NCI-H446 treated with DMSO at 0.1 percent for 48 hours (cell line): ENCODE data around the gene ACAD11.
A peak's percentile ranks its signal among the peaks of the same experiment; 100 is the strongest.

Experiments used
- DNase-seq: peaks from one replicate; lab custom pipeline; 2025; lab: John Stamatoyannopoulos, UW

ACAD11 gene, protein sequence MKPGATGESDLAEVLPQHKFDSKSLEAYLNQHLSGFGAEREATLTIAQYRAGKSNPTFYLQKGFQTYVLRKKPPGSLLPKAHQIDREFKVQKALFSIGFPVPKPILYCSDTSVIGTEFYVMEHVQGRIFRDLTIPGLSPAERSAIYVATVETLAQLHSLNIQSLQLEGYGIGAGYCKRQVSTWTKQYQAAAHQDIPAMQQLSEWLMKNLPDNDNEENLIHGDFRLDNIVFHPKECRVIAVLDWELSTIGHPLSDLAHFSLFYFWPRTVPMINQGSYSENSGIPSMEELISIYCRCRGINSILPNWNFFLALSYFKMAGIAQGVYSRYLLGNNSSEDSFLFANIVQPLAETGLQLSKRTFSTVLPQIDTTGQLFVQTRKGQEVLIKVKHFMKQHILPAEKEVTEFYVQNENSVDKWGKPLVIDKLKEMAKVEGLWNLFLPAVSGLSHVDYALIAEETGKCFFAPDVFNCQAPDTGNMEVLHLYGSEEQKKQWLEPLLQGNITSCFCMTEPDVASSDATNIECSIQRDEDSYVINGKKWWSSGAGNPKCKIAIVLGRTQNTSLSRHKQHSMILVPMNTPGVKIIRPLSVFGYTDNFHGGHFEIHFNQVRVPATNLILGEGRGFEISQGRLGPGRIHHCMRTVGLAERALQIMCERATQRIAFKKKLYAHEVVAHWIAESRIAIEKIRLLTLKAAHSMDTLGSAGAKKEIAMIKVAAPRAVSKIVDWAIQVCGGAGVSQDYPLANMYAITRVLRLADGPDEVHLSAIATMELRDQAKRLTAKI

DNA sequence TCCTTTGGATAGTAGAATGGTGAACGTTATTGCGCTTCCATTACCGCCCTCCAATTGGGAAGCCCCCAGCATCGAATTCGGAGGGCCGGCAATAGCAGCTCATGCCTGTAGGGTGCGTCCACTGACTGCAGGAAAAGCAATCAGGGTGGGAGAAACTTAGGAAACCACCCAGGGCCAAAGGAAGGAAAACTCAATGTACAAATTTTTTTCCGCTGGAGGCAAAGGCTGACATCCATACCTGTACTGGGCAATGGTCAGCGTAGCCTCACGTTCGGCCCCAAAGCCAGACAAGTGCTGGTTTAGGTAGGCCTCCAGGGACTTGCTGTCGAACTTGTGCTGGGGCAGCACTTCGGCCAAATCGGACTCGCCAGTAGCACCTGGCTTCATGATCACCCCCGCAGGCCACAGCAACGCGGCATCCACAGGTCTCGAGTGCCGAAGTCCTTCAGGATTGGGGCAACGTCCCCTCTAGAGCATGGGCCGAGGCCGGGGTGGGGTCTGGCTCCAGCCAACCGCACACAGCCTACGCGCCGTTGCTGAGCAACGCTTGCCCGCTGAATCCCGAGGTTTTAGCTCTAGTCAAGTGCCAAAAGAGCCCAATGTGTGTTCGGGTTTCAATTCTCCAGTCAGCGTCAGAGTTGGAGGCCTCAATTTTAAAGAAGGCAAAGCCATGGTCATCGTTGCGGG, at the start of gene ACAD11:
Gene ACAD11, minus strand, starts transcription at position 445 of the 687 bp plus-strand sequence. Its CDS starts 58 bp downstream, at position 387.
- peak; percentile 76 for DNase-seq

DNA sequence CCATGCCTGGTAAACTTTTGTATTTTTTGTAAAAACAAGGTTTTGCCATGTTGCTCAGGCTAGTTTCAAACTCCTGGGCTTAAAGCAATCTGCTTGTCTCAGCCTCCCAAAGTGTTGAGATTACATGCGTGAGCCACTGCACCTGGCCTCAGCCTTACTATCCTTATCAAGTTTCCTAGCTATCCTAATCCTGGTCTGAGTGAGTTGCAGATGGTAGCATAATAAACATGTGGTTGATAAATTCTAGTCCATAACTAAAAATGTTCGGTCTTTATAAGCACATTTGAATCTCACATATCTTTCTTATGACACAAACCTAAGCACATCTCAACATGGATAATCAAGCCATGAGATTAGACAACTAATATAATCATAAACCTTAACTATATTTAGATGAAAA, 44.1 kb upstream of the ACAD11 start:
- no peak for DNase-seq

DNA sequence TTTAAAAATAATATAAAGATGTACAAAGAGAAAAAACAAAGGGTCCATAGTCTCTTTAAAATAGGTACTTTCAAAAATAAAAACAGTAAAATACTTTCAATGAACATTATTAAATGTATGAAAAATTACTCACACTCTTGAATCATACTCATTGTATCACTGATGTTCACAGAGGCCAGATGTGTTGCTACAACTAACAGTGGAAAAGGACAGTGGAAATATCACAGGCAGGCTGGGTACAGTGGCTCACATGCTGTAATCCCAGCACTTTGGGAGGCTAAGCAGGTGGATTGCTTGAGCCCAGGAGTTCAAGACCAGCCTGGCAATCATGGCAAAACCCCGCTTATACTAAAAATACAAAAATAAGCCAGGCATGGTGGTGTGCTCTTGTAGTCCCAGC, 35.8 kb upstream of the ACAD11 start:
- no peak for DNase-seq

DNA sequence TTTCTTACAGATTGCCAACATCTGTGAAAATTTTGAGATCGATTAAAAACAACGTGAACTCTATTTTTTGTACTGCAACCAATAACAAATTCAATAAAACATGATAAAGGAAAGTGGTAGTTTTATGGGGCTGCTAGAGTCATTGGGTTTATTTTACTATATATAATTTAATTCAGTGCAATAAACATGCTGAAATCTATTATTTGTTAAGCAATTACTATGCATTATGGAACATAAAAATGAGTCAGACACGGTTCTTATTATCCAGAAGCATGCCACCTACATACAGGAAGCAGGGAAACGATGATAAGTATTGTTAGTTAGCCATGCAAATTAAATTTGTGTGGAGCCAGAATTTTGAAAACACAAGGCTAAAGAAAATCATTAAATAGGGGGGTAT, 35.4 kb upstream of the ACAD11 start:
- DNase-seq, result no peak

DNA sequence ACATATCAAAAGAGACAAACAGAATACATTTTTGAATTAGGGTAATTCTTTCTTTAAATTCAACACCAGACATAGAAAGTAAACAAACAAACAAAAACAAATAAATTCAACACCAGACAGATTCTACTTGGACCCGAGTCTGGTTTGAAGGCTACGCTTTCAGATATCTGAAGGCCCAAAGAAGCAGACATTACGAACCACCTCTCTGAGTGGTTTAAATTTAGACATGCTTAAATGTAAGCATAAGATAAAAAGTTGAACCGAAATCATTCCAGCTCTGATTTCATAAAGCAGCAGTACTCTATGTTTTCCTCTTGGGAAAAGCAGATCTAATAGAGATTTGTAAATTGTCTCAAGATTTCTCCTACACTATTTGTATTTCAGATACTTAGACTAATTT, 30.4 kb upstream of the ACAD11 start:
- no peak for DNase-seq

DNA sequence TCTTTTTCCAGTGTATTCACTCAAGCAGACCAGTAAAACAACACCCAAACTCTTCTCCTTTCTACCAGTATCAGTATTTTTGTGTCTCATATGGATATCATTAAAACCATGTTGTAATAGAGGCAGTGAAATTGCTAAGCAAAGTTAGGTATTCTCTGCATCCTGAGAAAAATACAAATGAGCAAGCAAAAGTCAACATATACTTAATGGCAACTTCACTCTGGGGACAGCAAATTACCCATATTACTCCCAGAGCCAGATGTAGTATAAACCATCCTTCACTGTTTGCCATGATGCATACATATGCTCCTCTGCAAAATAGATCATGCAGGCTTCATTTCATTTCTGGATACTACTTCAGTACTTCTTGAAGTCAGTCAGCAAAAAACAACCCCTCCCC, 22.6 kb upstream of the ACAD11 start:
- DNase-seq, result no peak

DNA sequence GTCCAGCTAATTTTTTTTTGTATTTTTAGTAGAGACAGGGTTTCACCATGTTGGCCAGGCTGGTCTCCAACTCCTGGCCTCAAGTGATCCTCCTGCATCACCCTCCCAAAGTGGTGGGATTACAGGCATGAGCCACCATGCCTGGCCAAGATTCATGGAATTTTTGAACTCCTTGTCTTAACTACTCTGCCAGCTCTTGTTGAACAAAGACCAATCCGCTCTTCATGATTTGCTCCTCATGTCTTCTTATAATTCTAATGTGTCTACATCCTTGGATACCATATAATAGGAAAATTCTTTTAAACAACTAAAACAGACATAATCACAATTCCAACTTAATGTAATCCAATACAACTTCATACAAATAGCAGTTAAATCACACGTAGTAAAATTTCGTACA, 21.8 kb upstream of the ACAD11 start:
- DNase-seq, result no peak

DNA sequence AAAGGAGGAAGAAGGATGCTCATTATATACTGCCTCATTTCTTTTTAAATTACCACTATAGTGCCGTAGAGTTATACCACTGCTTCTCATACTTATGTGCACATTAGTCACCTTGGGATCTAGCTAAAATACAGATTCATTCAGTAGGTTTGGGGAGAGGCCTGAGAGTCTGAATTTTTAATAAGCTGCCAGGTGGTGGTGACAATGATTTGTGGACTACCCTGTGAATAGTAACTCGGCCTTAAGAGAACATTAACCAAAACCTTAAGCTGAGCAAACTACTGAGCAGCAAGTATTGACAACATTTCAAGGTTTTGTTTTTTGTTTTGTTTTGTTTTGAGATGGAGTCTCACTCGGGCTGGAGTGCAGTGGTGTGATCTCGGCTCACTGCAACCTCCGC, 20.3 kb upstream of the ACAD11 start:
- DNase-seq, result no peak

DNA sequence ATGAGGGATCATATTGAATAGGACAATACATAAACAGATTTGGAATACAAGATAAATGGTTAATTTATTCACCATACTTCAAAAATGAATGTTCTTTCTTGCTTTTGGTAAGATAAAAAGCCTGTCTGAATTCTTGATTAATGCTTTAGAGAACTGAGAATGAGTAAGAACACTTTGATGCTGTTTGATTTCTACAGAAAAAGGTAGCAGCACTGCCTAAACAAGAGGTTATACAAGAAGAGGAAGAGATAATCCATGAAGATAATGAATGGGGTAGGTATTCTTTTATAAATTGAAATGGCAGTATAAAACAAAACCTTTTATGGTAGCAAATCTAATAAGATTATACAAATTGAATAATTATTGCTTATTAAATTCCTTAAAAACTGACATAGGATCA, 15.8 kb upstream of the ACAD11 start:
- no peak for DNase-seq

DNA sequence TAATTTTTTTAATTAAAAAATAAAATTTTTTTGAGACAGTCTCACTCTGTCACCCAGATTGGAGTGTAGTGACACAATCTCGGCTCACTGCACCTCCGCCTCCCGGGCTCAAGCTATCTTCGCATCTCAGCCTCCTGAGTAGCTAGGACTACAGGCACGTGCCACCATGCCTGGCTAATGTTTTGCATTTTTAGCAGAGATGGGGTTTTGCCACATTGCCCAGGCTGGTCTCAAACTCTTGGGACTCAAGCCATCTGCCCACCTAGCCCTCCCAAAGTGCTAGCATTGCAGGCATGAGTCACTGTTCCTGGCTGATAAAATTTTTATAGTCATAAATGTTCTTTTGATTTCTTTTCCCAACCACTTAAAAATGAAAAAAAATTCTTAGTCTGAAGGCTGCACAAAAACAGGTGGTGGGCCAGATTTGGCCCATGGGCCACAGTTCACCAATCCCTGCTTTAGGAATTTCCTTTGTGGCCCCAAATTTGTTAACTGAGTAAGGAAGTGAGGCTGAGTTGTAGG, 9.7 kb upstream of the ACAD11 start:
- no peak for DNase-seq

DNA sequence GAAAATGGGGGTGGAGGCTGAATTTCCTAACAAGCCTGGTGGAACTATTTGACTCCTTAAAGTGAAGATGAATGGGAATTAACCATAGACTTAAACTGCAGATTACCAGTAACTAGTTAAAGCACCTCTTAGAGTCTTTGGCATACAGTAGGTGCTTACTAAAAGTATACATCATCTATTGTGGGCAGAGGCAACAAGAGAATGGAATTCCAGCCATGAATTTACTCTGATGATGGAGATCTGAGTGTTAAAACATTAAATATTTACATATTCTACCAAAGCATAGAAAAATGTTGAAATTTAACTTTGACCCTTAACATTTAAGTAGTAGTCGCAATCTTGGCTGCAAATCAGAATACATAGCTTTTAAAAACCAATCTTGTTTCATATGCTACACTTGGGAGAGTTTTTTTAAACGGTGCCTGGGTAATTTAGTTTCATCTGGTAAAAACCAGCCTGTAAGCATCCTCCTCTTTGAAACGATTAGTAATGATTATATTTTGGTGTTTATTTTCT, 5.7 kb upstream of the ACAD11 start:
- no peak for DNase-seq

DNA sequence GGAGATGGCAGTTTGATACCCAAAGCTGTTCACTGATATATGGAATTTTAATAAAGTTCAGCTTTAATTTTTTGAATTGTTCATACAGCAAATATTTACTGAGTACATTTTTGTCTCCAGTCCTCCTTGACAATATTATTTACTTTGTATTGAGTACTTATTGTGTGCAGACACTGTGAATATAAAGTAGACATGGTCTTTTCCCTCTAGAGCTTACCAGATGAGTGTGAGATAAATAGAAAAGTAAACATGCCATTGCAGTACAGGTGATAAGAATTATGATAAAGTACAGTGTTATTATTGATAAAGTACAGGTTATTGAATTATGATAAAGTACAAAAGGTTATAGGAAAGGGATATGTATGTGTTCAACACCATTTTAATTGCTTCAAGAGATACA, 2.6 kb upstream of the ACAD11 start:
- no peak for DNase-seq

DNA sequence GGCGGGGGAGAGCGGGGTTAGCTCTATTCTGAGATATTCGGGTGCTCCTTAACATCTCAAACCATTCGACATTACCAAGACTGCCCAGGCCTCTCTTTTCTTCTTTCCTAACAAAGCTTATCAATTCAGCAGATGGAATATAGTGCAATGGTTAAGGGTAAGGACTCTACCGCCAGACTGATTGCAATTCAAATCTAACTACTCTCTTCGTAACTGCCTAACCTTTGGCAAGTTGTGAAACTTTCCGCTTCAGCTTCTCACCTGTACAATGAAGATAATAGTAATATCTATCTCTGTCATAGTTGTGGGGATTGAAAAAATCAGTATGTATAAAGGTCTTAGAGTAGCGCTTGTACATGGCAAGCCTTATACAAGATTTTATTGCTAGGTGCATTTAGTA, 1.5 kb upstream of the ACAD11 start:
- no peak for DNase-seq

DNA sequence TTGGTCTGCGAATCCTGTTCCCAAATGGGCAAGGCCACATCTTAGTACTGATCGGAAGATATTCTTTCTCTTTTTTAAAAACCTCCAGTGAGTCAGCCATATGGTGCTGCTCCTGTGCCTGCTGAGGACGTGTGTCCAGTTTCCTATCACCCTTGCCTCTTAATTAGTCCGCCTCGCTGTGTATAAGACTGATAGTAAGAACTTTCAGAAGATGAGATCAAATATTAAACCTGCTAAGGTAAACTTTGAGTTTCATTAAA, 1.1 kb upstream of the ACAD11 start:
- DNase-seq, result no peak

DNA sequence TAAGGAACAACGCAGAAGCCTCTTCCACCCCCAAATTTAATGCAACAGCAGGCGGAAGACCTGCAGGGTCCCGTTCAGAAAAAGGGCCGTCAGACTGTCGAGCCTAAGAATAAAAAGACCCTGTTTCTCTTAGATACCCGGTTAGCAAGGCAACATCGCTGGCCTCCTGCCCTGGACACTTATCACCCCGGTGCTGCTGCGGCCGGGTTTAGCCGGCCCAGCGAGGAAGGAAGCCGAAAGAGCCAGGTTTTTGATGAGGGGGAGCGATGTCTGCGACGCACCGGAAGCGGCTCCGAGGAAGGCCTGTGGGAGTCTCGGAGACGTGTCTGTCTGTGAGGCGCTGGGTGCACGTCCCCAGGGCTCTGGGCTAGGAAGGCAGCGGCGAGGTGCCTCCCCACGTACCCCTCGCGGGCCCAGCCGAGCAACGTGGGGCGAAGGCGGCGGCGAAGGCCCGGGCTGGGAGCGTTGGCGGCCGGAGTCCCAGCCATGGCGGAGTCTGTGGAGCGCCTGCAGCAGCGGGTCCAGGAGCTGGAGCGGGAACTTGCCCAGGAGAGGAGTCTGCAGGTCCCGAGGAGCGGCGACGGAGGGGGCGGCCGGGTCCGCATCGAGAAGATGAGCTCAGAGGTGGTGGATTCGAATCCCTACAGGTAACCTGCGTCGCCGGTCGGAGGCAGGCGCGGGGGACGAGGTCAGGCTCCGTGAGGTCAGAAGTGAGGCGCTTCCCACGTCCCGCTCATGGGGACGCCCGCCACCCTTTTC, 622 bp upstream of the ACAD11 start, which contains the start of gene UBA5:
Gene UBA5, plus strand, starts transcription at position 278 of the 759 bp plus-strand sequence. Its CDS starts 209 bp downstream, at position 487.
- DNase-seq, result peak; percentile 57

DNA sequence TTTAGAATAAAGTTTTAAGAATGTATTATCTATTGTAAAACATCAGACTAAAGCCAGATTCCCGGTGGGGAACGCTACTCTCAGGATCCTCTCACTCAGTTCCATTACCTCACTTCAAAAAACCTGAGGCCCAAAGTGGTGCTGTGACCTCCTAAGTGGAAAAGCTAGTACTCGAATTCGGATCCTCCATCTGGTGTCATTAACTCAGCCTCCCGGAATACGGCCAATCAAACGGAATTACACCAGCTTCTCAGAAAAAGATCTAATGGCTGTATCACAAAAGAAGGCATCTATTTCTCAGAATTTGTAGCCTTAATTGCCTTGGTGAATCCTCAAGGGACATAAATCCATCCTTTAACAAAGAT, 627 bp downstream of the ACAD11 start:
- DNase-seq, result peak; percentile 76

DNA sequence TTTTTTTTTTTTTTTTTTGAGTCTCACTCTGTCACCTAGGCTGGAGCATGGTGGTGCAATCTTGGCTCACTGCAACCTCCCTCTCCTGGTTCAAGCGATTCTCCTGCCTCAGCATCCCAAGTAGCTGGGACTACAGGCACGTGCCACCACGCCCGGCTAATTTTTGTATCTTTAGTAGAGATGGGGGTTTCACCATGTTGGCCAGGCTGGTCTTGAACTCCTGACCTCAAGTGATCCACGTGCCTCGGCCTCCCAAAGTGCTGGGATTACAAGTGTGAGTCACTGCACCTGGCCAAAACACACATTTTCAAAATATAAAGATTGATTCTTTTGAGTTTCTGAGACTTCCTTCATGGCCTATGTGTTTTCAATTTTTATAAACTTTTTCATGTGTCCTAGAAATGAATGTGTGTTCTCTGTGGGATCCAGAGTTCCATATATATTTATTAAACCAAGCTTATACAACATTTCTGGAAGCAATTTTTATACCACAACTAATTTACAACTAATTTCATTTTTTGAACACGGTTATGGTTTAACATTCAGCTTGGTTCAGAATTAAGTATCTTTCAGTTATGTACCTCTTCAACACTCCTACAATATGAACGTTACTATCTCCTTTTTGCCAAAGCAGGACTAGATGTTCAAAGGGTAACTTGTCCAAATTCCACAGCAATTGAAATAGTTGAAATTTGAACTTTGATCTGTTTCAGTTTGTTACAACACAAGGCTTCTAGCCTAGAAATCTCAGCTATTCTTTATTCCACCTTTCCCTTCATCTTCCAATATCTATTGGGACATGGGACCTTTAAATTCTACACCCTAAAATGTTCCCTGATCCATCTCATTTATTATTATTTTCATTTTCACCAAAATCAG, 1.5 kb downstream of the ACAD11 start:
- no peak for DNase-seq

DNA sequence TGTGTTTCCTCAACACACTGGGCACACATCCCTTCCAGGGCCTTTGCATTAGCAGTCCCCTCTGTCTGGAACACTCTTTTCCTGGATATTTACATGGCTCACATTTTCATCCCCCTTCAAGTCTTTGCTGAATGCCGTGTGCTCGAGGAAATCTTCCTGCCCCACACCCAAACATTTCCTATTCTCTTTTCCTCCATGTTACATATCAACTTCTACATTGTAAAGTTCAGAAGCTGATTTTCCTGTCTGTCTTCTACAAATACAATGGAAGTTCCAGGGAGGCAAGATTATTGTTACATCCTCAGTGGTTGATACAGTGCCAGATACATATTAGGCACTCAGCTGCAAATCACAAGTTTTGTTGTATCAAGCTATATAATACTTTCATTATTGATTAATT, 4.1 kb downstream of the ACAD11 start:
- no peak for DNase-seq

DNA sequence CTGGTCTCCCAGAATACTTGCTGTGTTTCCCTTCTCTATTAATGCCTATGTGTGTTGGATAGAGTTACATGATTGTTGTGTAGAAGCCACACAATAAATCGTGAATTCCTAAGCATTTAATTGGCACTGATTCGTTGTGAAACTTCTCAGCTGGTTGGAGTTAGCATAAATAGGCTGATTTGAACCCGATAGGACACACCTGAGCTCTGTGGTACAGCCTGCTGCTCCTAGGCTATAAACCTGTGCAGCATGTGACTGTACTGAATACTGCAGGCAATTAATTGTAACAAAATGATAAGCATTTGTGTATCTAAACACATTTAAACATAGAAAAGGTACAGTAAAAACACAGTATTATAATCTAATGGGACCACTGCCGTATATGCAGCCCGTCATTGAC, 4.9 kb downstream of the ACAD11 start:
- DNase-seq, result no peak

DNA sequence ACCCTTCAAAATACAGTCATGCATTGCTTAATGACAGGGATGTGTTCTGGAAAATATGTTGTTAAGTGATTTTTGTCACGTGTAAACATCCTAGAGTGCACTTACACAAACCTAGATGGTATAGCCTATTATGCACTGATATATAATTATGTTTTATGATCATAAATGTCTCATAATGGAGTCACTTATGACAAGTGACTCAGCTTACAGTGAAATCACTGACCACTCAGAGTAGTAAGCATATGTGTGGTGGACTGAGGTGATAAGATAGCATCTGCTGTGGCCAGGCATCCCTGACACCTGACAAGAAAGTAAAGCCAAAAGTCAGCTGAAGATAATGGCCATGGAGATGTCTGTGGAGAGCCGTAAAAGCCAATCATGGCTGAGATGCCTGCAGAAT, 5.4 kb downstream of the ACAD11 start:
- DNase-seq, result no peak
